Activated naive CD8-positive, alpha-beta T cell treated with anti-CD3 and anti-CD28 coated beads, Interleukin-2, amount 50 U/mL, for 24 hours (primary cell): ENCODE results near the gene SMIM5.

Source experiments
- ATAC-seq: fragments of 150-1000 bp; cut with Tn5 transposase; one replicate; pipeline ENCODE4 v1.10.0; 2021
- DNase-seq: peaks from one replicate; pipeline ENCODE4 v3.0.0; 2021
- H3K27ac Mint-ChIP-seq: one replicate; pipeline ENCODE4 v1.8.0; 2021; ENCODE audit warnings: mild to moderate bottlenecking, mixed read lengths
- H3K27me3 Mint-ChIP-seq: one replicate; pipeline ENCODE4 v1.8.0; 2021; ENCODE audit warnings: mixed read lengths
- H3K36me3 Mint-ChIP-seq: one replicate; pipeline ENCODE4 v1.8.0; 2021; ENCODE audit warnings: low read depth, mixed read lengths
- H3K4me1 Mint-ChIP-seq: one replicate; pipeline ENCODE4 v1.8.0; 2021; ENCODE audit warnings: mixed read lengths
- H3K4me3 Mint-ChIP-seq: one replicate; pipeline ENCODE4 v1.8.0; 2021; ENCODE audit warnings: mild to moderate bottlenecking, moderate library complexity, mixed read lengths
- H3K9me3 Mint-ChIP-seq: one replicate; pipeline ENCODE4 v1.8.0; 2021; ENCODE audit warnings: mixed read lengths

Gene SMIM5

GRCh38 chr17:75676461-75676860 lies 43.2 kb downstream of the SMIM5 start:
- Mint-ChIP-seq H3K27ac (no peak overlapping the region), H3K9me3 (no peaks in the 10 kb centered on the region), H3K4me3 (no peak overlapping the region), H3K27me3 (no peaks in the 10 kb centered on the region), H3K4me1 (peaks cover 21% of the 10 kb centered on the region), H3K36me3 (peaks cover 26% of the 10 kb centered on the region)
- DNase-seq (no peak), ATAC-seq (no peak)

- no peak for DNase-seq
- no peaks in the 10 kb centered on the region for H3K9me3 Mint-ChIP-seq
- no peak for ATAC-seq
- H3K27ac Mint-ChIP-seq, result no peak overlapping the region
- no peaks in the 10 kb centered on the region for H3K27me3 Mint-ChIP-seq
- H3K4me3 Mint-ChIP-seq, result no peak overlapping the region
- peaks cover 23% of the 10 kb centered on the region for H3K36me3 Mint-ChIP-seq
- H3K4me1 Mint-ChIP-seq, result peaks cover 35% of the 10 kb centered on the region
These were observed 46.5 kb downstream of the SMIM5 start for GRCh38 chr17:75679706-75680211.

GRCh38 chr17:75680431-75680830 lies 47.2 kb downstream of the SMIM5 start:
- Mint-ChIP-seq H3K4me3 (no peak overlapping the region), H3K27me3 (no peaks in the 10 kb centered on the region), H3K9me3 (no peaks in the 10 kb centered on the region), H3K27ac (no peak overlapping the region), H3K36me3 (peaks cover 23% of the 10 kb centered on the region), H3K4me1 (peaks cover 38% of the 10 kb centered on the region)
- no peak for ATAC-seq
- no peak for DNase-seq

- Mint-ChIP-seq H3K27me3 (no peaks in the 10 kb centered on the region), H3K9me3 (no peaks in the 10 kb centered on the region), H3K27ac (no peak overlapping the region), H3K4me3 (no peak overlapping the region), H3K36me3 (peaks cover 23% of the 10 kb centered on the region), H3K4me1 (peaks cover 45% of the 10 kb centered on the region)
- DNase-seq (no peak), ATAC-seq (peak; percentile 49)
These were observed 48.1 kb downstream of the SMIM5 start for GRCh38 chr17:75681289-75681688.

GRCh38 chr17:75683583-75683982 lies 50.3 kb downstream of the SMIM5 start:
- Mint-ChIP-seq H3K36me3 (peaks cover 25% of the 10 kb centered on the region), H3K4me1 (peaks cover 51% of the 10 kb centered on the region), H3K27ac (peak overlapping the region; percentile 55), H3K4me3 (no peak overlapping the region), H3K27me3 (no peaks in the 10 kb centered on the region), H3K9me3 (no peaks in the 10 kb centered on the region)
- DNase-seq, result no peak
- ATAC-seq, result no peak

GRCh38 chr17:75684249-75684648 lies 51.0 kb downstream of the SMIM5 start:
- Mint-ChIP-seq H3K4me3 (no peak overlapping the region), H3K27ac (no peak overlapping the region), H3K9me3 (no peaks in the 10 kb centered on the region), H3K36me3 (peaks cover 23% of the 10 kb centered on the region), H3K4me1 (peaks cover 58% of the 10 kb centered on the region), H3K27me3 (no peaks in the 10 kb centered on the region)
- ATAC-seq, result no peak
- DNase-seq, result no peak

- Mint-ChIP-seq H3K4me3 (no peak overlapping the region), H3K36me3 (peaks cover 20% of the 10 kb centered on the region), H3K27me3 (no peaks in the 10 kb centered on the region), H3K4me1 (peaks cover 65% of the 10 kb centered on the region), H3K9me3 (no peaks in the 10 kb centered on the region), H3K27ac (no peak overlapping the region)
- DNase-seq (no peak), ATAC-seq (no peak)
These were observed 51.7 kb downstream of the SMIM5 start for GRCh38 chr17:75684924-75685323.

GRCh38 chr17:75685499-75685898 lies 52.3 kb downstream of the SMIM5 start:
- H3K27ac Mint-ChIP-seq, result no peak overlapping the region
- ATAC-seq (no peak), DNase-seq (no peak)
- no peaks in the 10 kb centered on the region for H3K9me3 Mint-ChIP-seq
- H3K4me1 Mint-ChIP-seq, result peaks cover 70% of the 10 kb centered on the region
- H3K27me3 Mint-ChIP-seq, result no peaks in the 10 kb centered on the region
- no peak overlapping the region for H3K4me3 Mint-ChIP-seq
- H3K36me3 Mint-ChIP-seq, result peaks cover 16% of the 10 kb centered on the region

GRCh38 chr17:75688209-75688825 lies 55.1 kb downstream of the SMIM5 start:
- ATAC-seq, result no peak
- Mint-ChIP-seq H3K36me3 (peaks cover 27% of the 10 kb centered on the region), H3K4me1 (peaks cover 80% of the 10 kb centered on the region)

GRCh38 chr17:75689441-75689873 lies 56.2 kb downstream of the SMIM5 start:
- Mint-ChIP-seq H3K36me3 (peaks cover 30% of the 10 kb centered on the region), H3K4me3 (peak overlapping the region; percentile 50), H3K27ac (peak overlapping the region; percentile 82), H3K4me1 (peaks cover 69% of the 10 kb centered on the region), H3K9me3 (no peaks in the 10 kb centered on the region), H3K27me3 (no peaks in the 10 kb centered on the region)
- DNase-seq, result peak; percentile 32
- peak; percentile 62 for ATAC-seq

More at GRCh38 chr17:75688209-75688825, 55.1 kb downstream of the SMIM5 start:
- Mint-ChIP-seq H3K27ac (peak overlapping the region; percentile 82), H3K27me3 (no peaks in the 10 kb centered on the region), H3K4me3 (no peak overlapping the region), H3K9me3 (no peaks in the 10 kb centered on the region)
- DNase-seq, result peak; percentile 17
